SK-MEL-5 (cell line): ENCODE measurements around the gene GADD45B. TPM values are rescaled to one million over a fixed set of nuclear protein-coding genes. Genes with fewer than 3 reads are reported as not detected.
"Not testable (repeated sequence)": the region's sequence is repeated elsewhere in the genome, so short reads cannot be mapped to it uniquely, and the experiment has no call there.

ENCODE experiments used
- DNase-seq: peaks from one replicate; pipeline ENCODE4 v3.0.0-alpha.2; 2016; ENCODE audit warnings: low read depth, low spot score
- in situ Hi-C: cut with HindIII; loops from 2 replicates; pipeline ENCODE4 v1.10.0; 2016; ENCODE audit warnings: low sequenced_read_pairs, high pct_unique_total_duplicates, low pct_unique_long_range_greater_than_20kb
- total RNA-seq: library from RNA; depleted of rRNA; stranded (reverse); fragments of >200 nt; shearing (Covaris generic); gene quantifications from 2 replicates; pipeline ENCODE4 v1.2.3, GENCODE V29; 2014

GADD45B gene
- total RNA-seq, 1 experiment from 2014 or later = 4.0 TPM

- in situ Hi-C loops = no loop called here
- no peak for DNase-seq
Observed at GRCh38 chr19:2441096-2441752, 34.7 kb upstream of the GADD45B start.

DNA sequence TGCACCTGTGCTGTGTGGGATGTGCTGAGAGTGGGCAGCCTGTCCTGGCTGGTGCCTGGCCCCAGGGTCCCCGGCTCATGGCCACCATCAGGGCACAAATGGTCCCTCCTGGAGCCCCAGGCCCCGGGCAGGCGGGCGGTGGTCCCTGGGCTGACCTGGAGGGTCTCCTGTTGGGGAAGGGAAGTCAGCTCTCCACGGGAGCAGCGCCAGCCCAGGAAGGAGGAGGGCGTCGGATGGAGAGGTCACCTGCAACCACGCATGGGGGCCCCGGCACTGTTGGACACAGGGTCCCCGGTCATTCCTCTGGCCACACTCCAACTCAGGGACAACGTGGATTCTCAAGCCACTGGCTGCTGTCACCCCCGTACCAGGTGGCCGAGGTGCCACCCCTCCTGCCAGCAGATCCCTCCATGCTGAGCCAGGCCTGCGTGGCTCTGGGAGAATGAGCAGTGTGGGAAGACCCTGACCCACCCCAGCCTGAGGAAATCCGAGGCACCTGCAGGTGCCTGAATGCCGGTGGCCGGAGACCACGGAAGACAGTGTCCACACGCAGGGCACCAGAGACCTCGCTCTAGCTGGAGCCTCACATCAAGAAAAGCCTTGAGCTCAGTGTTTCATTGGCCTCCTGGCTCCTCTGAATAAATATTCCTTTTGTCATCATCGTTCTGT lies 32.7 kb upstream of the GADD45B start:
- in situ Hi-C loops = no loop called here
- DNase-seq = no peak

DNA sequence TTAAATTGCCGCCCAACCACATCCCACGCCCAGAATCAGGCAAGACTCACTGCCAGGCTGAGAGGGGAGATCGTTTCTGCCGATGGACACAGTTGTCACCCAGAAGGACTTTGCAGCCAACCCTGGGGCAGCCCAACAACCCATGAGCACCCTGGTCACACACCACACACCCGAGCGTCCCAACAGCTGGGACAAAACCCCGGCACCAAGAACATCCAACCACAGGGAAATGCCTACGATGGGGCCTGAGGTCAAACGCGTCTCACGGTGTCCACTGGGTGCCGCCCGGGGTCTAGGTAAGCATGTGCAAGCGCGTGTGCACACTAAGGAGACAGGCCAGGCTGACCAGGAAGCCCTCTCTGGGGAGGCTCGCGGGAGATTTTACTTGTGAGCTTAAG lies 32.1 kb upstream of the GADD45B start:
- in situ Hi-C loops = no loop called here
- DNase-seq = no peak

GRCh38 chr19:2444251-2445002 lies 31.5 kb upstream of the GADD45B start:
- no peak for DNase-seq

GRCh38 chr19:2446381-2446780 lies 29.5 kb upstream of the GADD45B start:
- in situ Hi-C loops = no loop called here
- DNase-seq = no peak

More at GRCh38 chr19:2444251-2445002, 31.5 kb upstream of the GADD45B start:
- in situ Hi-C loops = no loop called here

- in situ Hi-C loops = no loop called here
- no peak for DNase-seq
Observed at GRCh38 chr19:2449019-2449418, 26.9 kb upstream of the GADD45B start.

DNA sequence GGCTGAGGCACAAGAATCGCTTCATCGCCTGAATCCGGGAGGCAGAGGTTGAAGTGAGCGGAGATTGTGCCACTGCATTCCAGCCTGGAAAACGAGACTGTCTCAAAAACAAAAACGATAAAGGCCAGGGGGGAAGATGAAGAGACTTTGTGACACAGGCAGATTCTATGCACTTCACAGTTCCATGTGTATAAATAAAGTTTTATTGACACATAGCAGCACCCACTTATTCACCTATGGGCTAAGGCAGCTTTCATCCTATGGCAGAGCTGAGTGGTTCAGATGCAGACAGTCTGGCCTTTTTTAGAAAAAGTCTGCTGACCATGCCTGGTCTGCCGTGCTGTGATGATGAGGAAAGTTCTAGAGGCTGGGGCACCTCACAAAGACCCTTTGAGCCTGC lies 24.8 kb upstream of the GADD45B start:
- no peak for DNase-seq
- in situ Hi-C loops = no loop called here

DNA sequence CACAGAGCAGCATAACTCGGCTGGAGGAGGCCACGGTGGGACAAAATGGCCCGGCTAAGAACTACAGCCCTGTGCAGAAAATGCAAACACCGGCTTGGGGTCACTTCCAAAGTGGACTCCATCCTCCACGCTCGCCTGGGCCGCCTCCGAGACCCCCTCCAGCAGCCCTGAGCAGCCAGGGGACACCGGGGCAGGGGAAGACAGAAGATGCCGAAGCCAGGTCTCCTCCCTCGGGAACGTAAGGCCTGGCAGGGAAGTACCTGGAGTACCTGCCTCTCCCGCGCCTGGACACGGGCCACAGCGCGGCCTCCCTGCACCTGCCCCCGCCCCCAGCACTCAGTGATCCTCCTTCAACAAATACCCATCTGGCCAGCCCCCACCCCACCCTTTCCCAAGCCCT lies 24.2 kb upstream of the GADD45B start:
- in situ Hi-C loops = no loop called here
- no peak for DNase-seq

DNA sequence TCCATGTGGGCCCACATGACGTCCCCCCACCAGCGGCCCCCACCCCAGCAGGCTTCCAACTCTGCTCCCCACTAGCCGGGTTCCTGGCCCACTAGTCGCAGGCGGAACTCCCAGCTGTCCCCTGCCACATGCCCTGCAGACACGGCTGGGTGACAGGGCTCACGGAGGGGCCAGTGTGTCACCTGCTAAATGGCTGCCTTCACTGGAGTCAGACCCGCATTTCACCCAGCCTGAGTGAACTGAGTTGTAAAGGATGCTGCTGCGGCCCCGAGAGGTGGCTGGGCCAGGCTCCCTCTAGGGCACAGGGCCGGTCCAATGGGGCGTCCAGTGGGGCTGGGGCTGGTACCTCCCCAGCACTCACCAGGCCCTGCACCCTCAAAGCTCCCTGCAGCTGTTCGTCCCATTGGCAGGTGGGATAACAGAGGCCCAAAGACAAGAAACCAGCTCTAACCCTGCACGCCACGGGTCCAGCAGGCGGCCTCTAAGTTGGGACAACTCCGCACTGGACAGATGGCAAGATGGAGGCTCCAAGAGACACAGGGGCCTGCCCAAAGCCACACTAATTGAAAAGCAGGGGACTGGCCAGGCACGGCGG lies 22.4 kb upstream of the GADD45B start:
- no peak for DNase-seq
- in situ Hi-C loops = no loop called here

- in situ Hi-C loops = no loop called here
- no peak for DNase-seq
Observed at GRCh38 chr19:2454199-2454961, 21.5 kb upstream of the GADD45B start.

DNA sequence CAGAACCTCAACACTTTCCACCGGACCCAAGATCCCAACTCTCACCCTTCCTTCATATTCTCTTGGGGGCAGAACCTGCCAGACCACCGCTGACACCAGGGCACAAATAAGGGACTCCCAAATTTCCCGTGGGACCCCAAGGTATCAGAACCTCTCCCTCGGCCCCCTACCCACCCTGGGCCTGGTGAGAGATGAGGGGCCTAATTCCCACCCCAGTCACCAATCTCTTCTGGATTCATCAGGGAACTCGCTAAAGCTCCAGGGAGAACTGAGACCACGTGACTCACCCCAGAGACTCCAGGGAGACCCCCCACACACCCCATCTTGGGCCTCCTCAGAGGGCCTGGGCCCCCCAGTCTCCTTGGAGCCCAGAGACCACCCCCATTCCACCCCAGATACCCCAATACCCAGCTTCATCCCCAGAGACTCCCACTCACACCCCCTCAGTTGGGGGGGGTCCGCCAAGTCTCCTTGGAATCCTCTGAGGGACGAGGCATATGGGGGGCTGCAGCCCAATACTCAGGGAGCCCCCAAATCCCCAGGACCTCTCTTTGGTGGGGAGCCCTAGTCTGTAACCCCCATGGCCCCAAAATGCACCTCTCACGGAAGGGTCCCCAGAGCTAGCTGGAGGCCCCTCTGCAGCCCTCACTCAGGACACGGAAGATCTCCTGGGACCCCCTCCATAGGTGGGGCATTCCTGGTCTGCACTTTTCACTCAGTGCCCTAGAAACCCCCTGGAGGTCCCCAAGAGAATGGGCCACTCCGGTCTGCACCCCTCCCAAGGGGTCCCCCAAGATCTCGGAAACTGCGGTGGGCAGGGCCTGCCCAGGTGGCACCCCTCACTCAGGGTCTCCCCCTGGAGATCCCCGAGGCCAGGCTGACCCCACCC lies 20.7 kb upstream of the GADD45B start:
- in situ Hi-C loops = no loop called here
- no peak for DNase-seq

GRCh38 chr19:2455851-2456570 lies 19.9 kb upstream of the GADD45B start:
- no peak for DNase-seq
- in situ Hi-C loops = no loop called here

DNA sequence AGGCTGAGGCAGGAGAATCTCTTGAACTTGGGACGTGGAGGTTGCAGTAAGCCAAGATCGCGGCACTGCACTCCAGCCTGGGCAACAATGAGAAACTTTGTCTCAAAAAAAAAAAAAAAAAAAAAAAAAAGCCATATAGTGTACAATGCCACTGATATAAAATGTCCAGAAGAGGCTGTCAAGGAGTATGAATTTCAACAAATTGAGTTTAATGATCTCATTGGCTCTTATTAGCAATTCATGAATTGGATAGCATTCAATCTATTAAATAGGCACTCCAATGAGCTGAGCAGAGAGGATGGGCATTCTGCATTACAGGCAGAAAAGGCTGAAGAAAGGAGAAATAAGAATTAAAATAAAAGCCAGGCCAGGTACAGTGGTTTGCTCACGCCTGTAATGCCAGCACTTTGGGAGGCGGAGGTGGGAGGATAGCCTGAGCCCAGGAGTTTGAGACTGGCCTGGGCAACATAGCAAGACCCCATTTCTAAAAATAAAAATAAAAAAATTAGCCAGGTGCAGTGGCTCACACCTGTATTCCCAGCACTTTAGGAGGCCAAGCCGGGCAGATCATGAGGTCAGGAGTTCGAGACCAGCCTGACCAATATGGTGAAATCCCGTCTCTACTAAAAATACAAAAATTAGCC lies 18.4 kb upstream of the GADD45B start:
- DNase-seq = no peak
- in situ Hi-C loops = no loop called here

GRCh38 chr19:2458054-2458453 lies 17.9 kb upstream of the GADD45B start:
- in situ Hi-C loops = no loop called here

GRCh38 chr19:2458776-2459175 lies 17.2 kb upstream of the GADD45B start:
- DNase-seq, in situ Hi-C loops: not testable (repeated sequence)

More at GRCh38 chr19:2458054-2458453, 17.9 kb upstream of the GADD45B start:
- DNase-seq = no peak

- in situ Hi-C loops = no loop called here
- DNase-seq = no peak
Observed at GRCh38 chr19:2460245-2460644, 15.7 kb upstream of the GADD45B start.
